Brain microvascular endothelial cell (primary cell): ENCODE measurements around the gene CHTF18.

ENCODE experiments used
- DNase-seq: peaks from one replicate; pipeline ENCODE4 v3.0.0-alpha.2; 2020
- H3K27ac ChIP-seq: fragments of 250-450 bp; sonication (Bioruptor Pico); 2 replicates; pipeline ENCODE4 v1.5.1; 2020; ENCODE audit warnings: mild to moderate bottlenecking, moderate library complexity
- H3K27me3 ChIP-seq: fragments of 250-450 bp; sonication (Bioruptor Pico); replicated peaks from 2 replicates; pipeline ENCODE4 v1.5.1; 2020; ENCODE audit warnings: mild to moderate bottlenecking
- H3K36me3 ChIP-seq: fragments of 250-450 bp; sonication (Bioruptor Pico); replicated peaks from 2 replicates; pipeline ENCODE4 v1.5.1; 2020; ENCODE audit warnings: mild to moderate bottlenecking
- H3K4me3 ChIP-seq: 2 replicates; pipeline ENCODE4 v1.5.1; 2011; ENCODE audit warnings: low read depth, mild to moderate bottlenecking, control low read depth, low read length, moderate library complexity
- CTCF ChIP-seq: IDR thresholded peaks from 2 replicates; pipeline ENCODE4 v1.5.1; 2011; ENCODE audit warnings: low read depth, mild to moderate bottlenecking, moderate library complexity, low read length, control low read depth, inconsistent platforms; ENCODE audit errors: missing control alignments
- in situ Hi-C: cut with HindIII; loops from 2 replicates; pipeline ENCODE4 v1.10.0; 2017; ENCODE audit warnings: low sequenced_read_pairs, low pct_ligation_motif_present

The CHTF18 gene

GRCh38 chr16:827513-827912 is 39.1 kb downstream of the CHTF18 start:
- no peak for TF ChIP-seq CTCF
- in situ Hi-C loops, result loop anchor here (25.0 kb wide), 1 partner anchor 160 kb away; the partner anchor contains the start of gene SOX8
- no peak overlapping the region for H3K4me3 ChIP-seq
- H3K36me3 ChIP-seq, result no peaks in the 10 kb centered on the region
- H3K27ac ChIP-seq, result no peak overlapping the region
- H3K27me3 ChIP-seq, result peaks cover 14% of the 10 kb centered on the region
- no peak for DNase-seq

GRCh38 chr16:828891-829290 is 40.5 kb downstream of the CHTF18 start:
- H3K27ac ChIP-seq, result no peak overlapping the region
- H3K36me3 ChIP-seq, result no peaks in the 10 kb centered on the region
- H3K27me3 ChIP-seq, result peaks cover 14% of the 10 kb centered on the region
- DNase-seq, result no peak
- no peak for TF ChIP-seq CTCF
- in situ Hi-C loops, result loop anchor here (25.0 kb wide), 1 partner anchor 158 kb away; the partner anchor contains the start of gene SOX8
- H3K4me3 ChIP-seq, result no peak overlapping the region

DNA sequence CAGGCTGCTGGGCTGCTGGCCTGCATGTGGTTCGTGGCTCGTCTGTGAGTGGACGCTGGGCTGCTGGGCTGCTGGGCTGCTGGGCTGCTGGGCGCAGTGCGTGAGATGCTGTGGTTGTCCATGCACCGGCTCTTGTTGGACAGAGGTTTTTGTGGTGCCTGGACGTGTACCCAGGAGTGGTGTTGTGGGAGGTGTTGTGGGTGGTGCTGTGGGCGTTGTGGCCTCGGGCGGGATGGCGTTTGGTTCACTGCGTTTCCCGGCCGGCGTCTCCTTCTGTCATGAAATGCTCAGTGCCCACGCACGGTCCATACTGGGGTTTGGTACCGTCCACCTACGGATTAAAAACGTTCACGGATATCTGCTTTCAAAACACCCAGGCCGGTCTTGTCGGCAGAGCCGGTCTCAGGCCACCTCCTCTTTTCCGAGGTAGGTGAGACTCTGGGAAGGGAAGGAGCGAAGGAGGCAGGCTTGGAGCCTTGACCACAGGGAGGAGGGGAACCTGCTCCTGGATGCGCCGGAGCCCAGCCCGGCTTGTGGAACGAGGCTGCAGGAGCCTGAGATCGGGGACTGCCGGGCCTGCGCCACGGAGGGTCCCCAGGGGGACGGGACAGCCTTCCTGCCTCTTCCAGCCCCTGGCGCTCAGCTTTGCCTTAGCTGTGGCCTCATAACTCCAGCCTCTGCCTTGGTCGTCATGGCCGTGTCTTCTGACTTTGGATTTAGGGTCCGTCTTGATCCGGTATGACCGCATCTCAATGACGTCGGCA is 41.9 kb downstream of the CHTF18 start:
- DNase-seq, result no peak
- H3K4me3 ChIP-seq, result no peak overlapping the region
- H3K27ac ChIP-seq, result no peak overlapping the region
- peaks cover 9% of the 10 kb centered on the region for H3K27me3 ChIP-seq
- TF ChIP-seq CTCF, result no peak
- in situ Hi-C loops, result loop anchor here (25.0 kb wide), 1 partner anchor 157 kb away; the partner anchor contains the start of gene SOX8
- H3K36me3 ChIP-seq, result no peaks in the 10 kb centered on the region

- peaks cover 2% of the 10 kb centered on the region for H3K27me3 ChIP-seq
- TF ChIP-seq CTCF, result no peak
- no peaks in the 10 kb centered on the region for H3K36me3 ChIP-seq
- in situ Hi-C loops, result loop anchor here (25.0 kb wide), 1 partner anchor 156 kb away; the partner anchor contains the start of gene SOX8
- H3K4me3 ChIP-seq, result no peak overlapping the region
- no peak for DNase-seq
- H3K27ac ChIP-seq, result no peak overlapping the region
Measured at GRCh38 chr16:830871-831570, 42.6 kb downstream of the CHTF18 start.

- H3K27ac ChIP-seq, result no peak overlapping the region
- no peak overlapping the region for H3K4me3 ChIP-seq
- TF ChIP-seq CTCF, result no peak
- no peaks in the 10 kb centered on the region for H3K36me3 ChIP-seq
- DNase-seq, result no peak
- no peaks in the 10 kb centered on the region for H3K27me3 ChIP-seq
- in situ Hi-C loops, result loop anchor here (25.0 kb wide), 1 partner anchor 156 kb away; the partner anchor contains the start of gene SOX8
Measured at GRCh38 chr16:831571-832413, 43.4 kb downstream of the CHTF18 start.
